ENCODE measurements around the gene CLIP2. TPM values are rescaled to one million over a fixed set of nuclear protein-coding genes. Genes with fewer than 3 reads are reported as not detected.
A peak's percentile ranks its signal among the peaks of the same experiment; 100 is the strongest.

CLIP2 gene
- total RNA-seq, 4 donors from 2014 or later, result 25.5 to 44.3 (median 37.1) TPM

DNA sequence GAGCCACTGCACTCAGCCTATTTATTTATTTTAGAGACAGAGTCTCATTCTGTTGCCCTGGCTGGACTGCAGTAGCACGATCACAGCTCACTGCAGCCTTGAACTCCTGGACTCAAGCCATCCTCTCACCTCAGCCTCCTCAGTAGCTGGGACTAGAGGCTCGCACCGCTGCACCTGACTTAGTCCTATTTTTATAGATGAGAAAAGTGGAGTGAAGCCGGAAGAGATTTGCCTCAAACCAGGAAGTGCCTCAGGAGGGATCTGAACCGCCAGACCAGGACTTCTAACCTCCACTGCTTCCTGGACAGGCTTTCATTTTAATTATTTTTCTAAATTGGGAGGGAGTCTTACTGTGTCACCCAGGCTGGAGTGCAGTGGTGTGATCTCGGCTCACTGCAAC lies 17.5 kb upstream of the CLIP2 start:
- TF ChIP-seq, protein P1, sequence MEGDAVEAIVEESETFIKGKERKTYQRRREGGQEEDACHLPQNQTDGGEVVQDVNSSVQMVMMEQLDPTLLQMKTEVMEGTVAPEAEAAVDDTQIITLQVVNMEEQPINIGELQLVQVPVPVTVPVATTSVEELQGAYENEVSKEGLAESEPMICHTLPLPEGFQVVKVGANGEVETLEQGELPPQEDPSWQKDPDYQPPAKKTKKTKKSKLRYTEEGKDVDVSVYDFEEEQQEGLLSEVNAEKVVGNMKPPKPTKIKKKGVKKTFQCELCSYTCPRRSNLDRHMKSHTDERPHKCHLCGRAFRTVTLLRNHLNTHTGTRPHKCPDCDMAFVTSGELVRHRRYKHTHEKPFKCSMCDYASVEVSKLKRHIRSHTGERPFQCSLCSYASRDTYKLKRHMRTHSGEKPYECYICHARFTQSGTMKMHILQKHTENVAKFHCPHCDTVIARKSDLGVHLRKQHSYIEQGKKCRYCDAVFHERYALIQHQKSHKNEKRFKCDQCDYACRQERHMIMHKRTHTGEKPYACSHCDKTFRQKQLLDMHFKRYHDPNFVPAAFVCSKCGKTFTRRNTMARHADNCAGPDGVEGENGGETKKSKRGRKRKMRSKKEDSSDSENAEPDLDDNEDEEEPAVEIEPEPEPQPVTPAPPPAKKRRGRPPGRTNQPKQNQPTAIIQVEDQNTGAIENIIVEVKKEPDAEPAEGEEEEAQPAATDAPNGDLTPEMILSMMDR (IDR thresholded peaks at IDR 0.05), result no peak
- TF ChIP-seq POLR2A (IDR thresholded peaks at IDR 0.05; ENCODE audit: low read depth) (no peak), EP300 (IDR thresholded peaks at IDR 0.05) (no peak), POLR2AphosphoS5 (IDR thresholded peaks at IDR 0.05) (no peak)
- H3K4me3 ChIP-seq, result peak overlapping the region in 2 of 4 donors; percentile 16

DNA sequence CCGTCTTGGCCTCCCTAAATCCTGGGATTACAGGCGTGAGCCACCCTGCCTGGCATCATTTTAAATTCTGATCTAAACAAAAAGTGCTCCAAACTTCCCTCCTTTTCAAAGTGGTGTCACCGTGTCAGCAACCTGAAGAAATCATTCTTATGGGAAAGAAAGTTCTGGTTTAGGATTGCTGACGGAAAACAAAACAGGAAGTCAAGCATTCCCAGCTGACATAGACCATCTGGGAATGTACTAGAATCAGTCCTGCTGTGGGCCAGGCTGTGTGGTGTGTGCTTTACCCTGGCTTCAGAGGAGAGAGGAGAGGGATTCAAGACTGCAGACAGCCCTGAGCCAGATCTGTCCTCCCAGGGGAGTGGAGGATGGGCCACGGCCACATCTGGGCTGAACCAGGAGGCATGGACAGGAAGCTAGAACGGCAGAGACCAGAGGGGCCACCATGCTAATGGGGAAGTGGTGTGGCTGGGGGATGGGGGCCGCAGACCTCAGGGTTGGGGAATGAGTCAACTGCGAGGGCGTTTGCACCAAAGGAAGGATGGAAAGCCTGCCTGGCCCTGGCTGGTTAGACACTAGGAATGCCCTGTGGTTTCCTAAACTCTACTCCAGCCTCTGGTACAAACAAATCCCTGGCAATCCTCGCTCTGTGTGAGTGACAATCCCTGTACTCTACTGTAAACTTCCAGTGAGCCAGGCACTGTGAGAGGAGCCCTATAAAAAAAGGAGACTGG lies 16.7 kb upstream of the CLIP2 start:
- WGBS, result 41% methylated on average over 9 of the region's 10 CpGs
- peak; percentile 93 for DNase-seq (ENCODE audit: extremely low spot score)
- Histone ChIP-seq H3K9me3 (no peaks in the 10 kb centered on the region), H3K27me3 (no peaks in the 10 kb centered on the region), H3K27ac (replicated peaks in 1 of 4) (peak overlapping the region; percentile 50 to 78 (median 74)), H3K36me3 (no peaks in the 10 kb centered on the region), H3K4me1 (peaks cover 5 to 28% (median 25%) of the 10 kb centered on the region in 4 donors), H3K4me3 (peak overlapping the region in 2 of 4 donors; percentile 16)
- TF ChIP-seq EP300 (IDR thresholded peaks at IDR 0.05) (no peak), POLR2AphosphoS5 (IDR thresholded peaks at IDR 0.05) (peak; percentile 48 to 61)
- TF ChIP-seq, protein P1 (IDR thresholded peaks at IDR 0.05), result no peak
- intact Hi-C loops (cut with DNase I), result no loop called here

More for the DNA sequence above, 17.5 kb upstream of the CLIP2 start:
- peak overlapping the region; percentile 50 to 78 (median 74) for H3K27ac ChIP-seq (replicated peaks in 1 of 4)
- intact Hi-C loops (cut with DNase I), result no loop called here
- no peaks in the 10 kb centered on the region for H3K27me3 ChIP-seq
- DNase-seq (ENCODE audit: extremely low spot score), result no peak
- H3K4me1 ChIP-seq, result peaks cover 5 to 28% (median 25%) of the 10 kb centered on the region in 4 donors
- 69% methylated on average over 6 of the region's 6 CpGs for WGBS
- no peaks in the 10 kb centered on the region for H3K36me3 ChIP-seq
- H3K9me3 ChIP-seq, result no peaks in the 10 kb centered on the region

DNA sequence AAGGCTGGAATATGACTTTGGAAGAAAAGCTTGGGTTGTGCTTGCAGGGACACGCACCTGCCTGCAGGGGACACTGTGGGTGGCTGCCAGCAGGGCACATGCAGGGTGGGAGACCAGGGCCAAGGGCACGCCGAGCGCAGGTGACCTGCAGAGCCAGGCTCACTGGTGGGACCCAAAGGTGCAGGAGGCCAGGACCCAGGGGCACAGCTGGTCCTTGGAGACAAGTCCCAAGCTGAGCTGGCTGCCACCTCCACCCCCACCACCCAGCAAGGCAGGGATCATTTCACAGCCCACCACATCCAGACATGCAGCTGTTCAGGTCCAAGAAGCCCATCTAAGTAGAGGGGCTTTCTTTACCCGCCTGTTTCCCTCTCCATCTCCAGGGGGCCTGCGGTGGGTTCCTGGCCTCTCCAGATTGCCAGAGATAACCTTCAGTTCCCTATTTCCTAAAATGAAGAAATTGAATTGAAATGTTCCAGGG lies 13.8 kb upstream of the CLIP2 start:
- intact Hi-C loops (cut with DNase I), result no loop called here

DNA sequence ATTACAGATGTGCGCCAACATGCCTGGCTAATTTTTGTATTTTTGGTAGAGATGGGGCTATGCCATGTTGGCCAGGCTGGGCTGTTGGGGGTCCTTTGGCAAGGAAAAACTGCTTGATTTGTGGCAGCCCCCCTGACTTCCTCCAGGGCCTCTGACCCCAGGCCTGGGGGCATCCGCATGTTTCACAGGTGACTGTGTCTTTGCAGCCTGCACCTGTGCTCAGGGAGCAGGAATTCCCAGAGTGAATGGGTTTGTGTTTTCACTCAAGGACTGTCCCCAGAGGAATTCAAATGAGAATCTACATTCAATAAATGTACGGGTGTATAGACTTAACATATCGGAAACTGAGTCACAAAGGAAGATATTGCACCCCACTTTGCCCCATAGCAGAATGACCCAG lies 11.6 kb upstream of the CLIP2 start:
- TF ChIP-seq, protein P1 (IDR thresholded peaks at IDR 0.05), result no peak
- TF ChIP-seq POLR2A (IDR thresholded peaks at IDR 0.05; ENCODE audit: low read depth), result no peak
- TF ChIP-seq POLR2AphosphoS5 (IDR thresholded peaks at IDR 0.05), result no peak
- TF ChIP-seq EP300 (IDR thresholded peaks at IDR 0.05), result no peak
- intact Hi-C loops (cut with DNase I), result no loop called here
- WGBS, result 100% methylated on average over 4 of the region's 4 CpGs

More for the DNA sequence above, 13.8 kb upstream of the CLIP2 start:
- no peak for DNase-seq (ENCODE audit: extremely low spot score)
- Histone ChIP-seq H3K36me3 (no peaks in the 10 kb centered on the region), H3K27ac (replicated peaks in 1 of 4) (no peak overlapping the region), H3K4me1 (peaks cover 18 to 34% (median 30%) of the 10 kb centered on the region in 4 donors), H3K9me3 (no peaks in the 10 kb centered on the region), H3K4me3 (no peak overlapping the region), H3K27me3 (no peaks in the 10 kb centered on the region)
- TF ChIP-seq EP300 (IDR thresholded peaks at IDR 0.05), result no peak
- TF ChIP-seq POLR2A (IDR thresholded peaks at IDR 0.05; ENCODE audit: low read depth), result no peak
- TF ChIP-seq, protein P1 (IDR thresholded peaks at IDR 0.05), result peak in 2 of 3 experiments; percentile 14 to 33
- no peak for TF ChIP-seq POLR2AphosphoS5 (IDR thresholded peaks at IDR 0.05)
- 70% methylated on average over 6 of the region's 6 CpGs for WGBS

More for the DNA sequence above, 11.6 kb upstream of the CLIP2 start:
- no peak for DNase-seq (ENCODE audit: extremely low spot score)
- Histone ChIP-seq H3K27me3 (no peaks in the 10 kb centered on the region), H3K36me3 (no peaks in the 10 kb centered on the region), H3K9me3 (no peaks in the 10 kb centered on the region), H3K27ac (replicated peaks in 1 of 4) (no peak overlapping the region), H3K4me1 (peaks cover 16 to 20% (median 19%) of the 10 kb centered on the region in 4 donors), H3K4me3 (no peak overlapping the region)

All from esophagus muscularis mucosa (tissue), 4 donors.